Measurements from ENCODE around the gene E2F1. TPM values are rescaled to one million over a fixed set of nuclear protein-coding genes. Genes with fewer than 3 reads are reported as not detected.

Gene E2F1
- polyA plus RNA-seq, 1 experiment, result 2.6 TPM

DNA sequence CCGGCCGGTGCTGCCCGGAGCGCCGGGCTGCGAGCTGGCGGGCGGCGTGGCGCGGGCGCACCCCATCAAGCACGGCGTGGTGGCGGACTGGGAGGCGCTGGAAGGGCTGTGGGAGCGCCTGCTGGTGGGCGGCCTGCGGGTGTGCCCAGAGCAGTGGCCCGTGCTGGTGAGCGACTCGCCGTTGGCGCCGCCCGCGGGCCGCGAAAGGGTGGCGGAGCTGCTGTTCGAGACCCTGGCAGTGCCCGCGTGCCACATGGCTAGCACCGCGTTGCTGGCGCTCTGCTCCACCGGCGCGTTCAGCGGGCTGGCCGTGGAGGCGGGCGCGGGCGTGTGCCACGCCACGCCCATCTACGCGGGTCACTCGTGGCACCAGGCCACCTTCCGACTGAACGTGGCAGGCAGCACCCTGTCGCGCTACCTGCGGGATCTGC, 18.9 kb downstream of the E2F1 start:
- H3K27ac ChIP-seq (ENCODE audit: low read depth, low read length), result peak overlapping the region; percentile 21
- no peak for DNase-seq (ENCODE audit: low read depth, low spot score)

DNA sequence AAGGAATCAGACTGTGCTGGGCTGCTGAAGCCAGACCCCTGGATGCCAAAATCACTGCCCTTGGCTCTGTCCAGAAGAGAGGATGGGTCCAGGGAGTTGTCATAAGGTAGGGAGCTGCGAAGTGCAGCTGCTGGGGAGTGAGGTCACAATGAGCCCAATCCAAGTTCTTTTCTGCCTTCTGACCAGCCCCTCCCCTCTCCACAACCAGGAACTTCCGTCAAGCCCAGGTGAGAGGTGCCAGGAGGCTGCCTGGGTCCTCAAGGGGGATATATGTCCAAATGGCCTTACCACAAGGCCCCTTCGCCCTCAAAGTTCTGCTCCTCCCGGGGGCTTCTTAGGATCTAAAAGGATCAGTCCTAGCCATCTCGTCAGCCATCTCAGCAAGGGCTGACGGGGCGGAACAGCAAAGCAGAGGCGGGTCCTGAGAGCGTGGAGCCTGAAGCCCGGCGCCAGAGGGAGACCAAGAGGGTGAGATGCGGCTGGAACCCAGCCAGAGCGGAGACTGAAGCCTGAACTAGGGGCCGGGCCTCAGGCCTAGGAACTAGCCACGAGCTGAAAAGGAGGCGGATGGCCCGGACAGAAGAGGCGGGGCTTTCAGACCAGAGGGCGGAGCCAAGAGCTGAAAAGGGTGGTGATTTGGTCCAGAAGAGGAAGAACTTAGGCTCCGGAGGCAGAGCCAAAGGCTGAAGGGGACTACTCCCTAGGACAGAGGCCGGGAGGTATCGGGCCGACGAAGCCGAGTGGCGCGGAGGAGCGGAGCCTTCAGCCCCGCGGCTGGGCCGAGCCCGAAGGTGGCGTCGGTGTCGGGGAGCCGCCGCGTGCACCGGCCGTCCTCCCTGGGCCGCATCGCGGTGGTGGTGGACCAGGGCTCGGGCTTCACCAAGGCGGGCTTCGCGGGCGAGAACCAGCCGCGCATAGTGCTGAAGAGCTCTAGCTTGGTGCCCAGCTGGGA, 19.6 kb downstream of the E2F1 start, which contains the start of gene ACTL10:
TSS of gene ACTL10 (plus strand) at position 651 of the 952 bp plus-strand sequence. CDS start 555 bp downstream, outside the sequence.
- Histone ChIP-seq H3K27ac (ENCODE audit: low read depth, low read length) (peak within 1 kb of the TSS; percentile 62), H3K27me3 (ENCODE audit: control insufficient read depth, insufficient read depth, low read length) (no peaks in the 10 kb centered on the region), H3K9me3 (ENCODE audit: control insufficient read depth, insufficient read depth, low read length) (no peaks in the 10 kb centered on the region), H3K4me3 (ENCODE audit: low read depth, low read length) (peak within 1 kb of the TSS; percentile 61)
- TF ChIP-seq, protein P1, sequence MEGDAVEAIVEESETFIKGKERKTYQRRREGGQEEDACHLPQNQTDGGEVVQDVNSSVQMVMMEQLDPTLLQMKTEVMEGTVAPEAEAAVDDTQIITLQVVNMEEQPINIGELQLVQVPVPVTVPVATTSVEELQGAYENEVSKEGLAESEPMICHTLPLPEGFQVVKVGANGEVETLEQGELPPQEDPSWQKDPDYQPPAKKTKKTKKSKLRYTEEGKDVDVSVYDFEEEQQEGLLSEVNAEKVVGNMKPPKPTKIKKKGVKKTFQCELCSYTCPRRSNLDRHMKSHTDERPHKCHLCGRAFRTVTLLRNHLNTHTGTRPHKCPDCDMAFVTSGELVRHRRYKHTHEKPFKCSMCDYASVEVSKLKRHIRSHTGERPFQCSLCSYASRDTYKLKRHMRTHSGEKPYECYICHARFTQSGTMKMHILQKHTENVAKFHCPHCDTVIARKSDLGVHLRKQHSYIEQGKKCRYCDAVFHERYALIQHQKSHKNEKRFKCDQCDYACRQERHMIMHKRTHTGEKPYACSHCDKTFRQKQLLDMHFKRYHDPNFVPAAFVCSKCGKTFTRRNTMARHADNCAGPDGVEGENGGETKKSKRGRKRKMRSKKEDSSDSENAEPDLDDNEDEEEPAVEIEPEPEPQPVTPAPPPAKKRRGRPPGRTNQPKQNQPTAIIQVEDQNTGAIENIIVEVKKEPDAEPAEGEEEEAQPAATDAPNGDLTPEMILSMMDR (IDR thresholded peaks at IDR 0.05; ENCODE audit: low read depth, low read length), result peak; percentile 52
- DNase-seq (ENCODE audit: low read depth, low spot score), result peak; percentile 95
- POLR2A ChIA-PET, result interaction anchor here (0.6 to 2.2 kb wide), 5 partner anchors 13 to 696 kb away, joined by 3 to 10 read pairs (median 4); partner anchors contain the start of genes CBFA2T2 and ITCH
- CTCF ChIA-PET, result interaction anchor here (1.2 to 1.8 kb wide), 5 partner anchors 13 to 464 kb away, joined by 3 to 7 read pairs (median 4); no protein-coding TSS in a partner anchor

More for the DNA sequence above, 18.9 kb downstream of the E2F1 start:
- TF ChIP-seq, protein P1 (IDR thresholded peaks at IDR 0.05; ENCODE audit: low read depth, low read length), result no peak
- POLR2A ChIA-PET, result interaction anchor here (0.6 to 2.2 kb wide), 6 partner anchors 14 to 696 kb away, joined by 3 to 10 read pairs (median 4); partner anchors contain the start of genes CBFA2T2 and ITCH
- H3K9me3 ChIP-seq (ENCODE audit: control insufficient read depth, insufficient read depth, low read length), result no peaks in the 10 kb centered on the region
- H3K27me3 ChIP-seq (ENCODE audit: control insufficient read depth, insufficient read depth, low read length), result no peaks in the 10 kb centered on the region
- peak overlapping the region; percentile 61 for H3K4me3 ChIP-seq (ENCODE audit: low read depth, low read length)
- CTCF ChIA-PET, result interaction anchor here (1.0 to 2.4 kb wide), 7 partner anchors 13 to 463 kb away, joined by 3 to 9 read pairs (median 4); no protein-coding TSS in a partner anchor

GRCh38 chr20:33664762-33665144, 21.4 kb downstream of the E2F1 start:
- POLR2A ChIA-PET, result interaction anchor here (0.5 to 2.3 kb wide), 3 partner anchors 11 to 148 kb away, joined by 3 to 10 read pairs (median 3); no protein-coding TSS in a partner anchor
- CTCF ChIA-PET, result interaction anchor here (0.5 to 0.6 kb wide), 2 partner anchors 119 to 454 kb away, joined by 3 read pairs; no protein-coding TSS in a partner anchor
- Histone ChIP-seq H3K27me3 (ENCODE audit: control insufficient read depth, insufficient read depth, low read length) (no peaks in the 10 kb centered on the region), H3K27ac (ENCODE audit: low read depth, low read length) (no peak overlapping the region), H3K9me3 (ENCODE audit: control insufficient read depth, insufficient read depth, low read length) (no peaks in the 10 kb centered on the region), H3K4me3 (ENCODE audit: low read depth, low read length) (no peak overlapping the region)
- TF ChIP-seq, protein P1 (IDR thresholded peaks at IDR 0.05; ENCODE audit: low read depth, low read length), result no peak
- no peak for DNase-seq (ENCODE audit: low read depth, low spot score)

DNA sequence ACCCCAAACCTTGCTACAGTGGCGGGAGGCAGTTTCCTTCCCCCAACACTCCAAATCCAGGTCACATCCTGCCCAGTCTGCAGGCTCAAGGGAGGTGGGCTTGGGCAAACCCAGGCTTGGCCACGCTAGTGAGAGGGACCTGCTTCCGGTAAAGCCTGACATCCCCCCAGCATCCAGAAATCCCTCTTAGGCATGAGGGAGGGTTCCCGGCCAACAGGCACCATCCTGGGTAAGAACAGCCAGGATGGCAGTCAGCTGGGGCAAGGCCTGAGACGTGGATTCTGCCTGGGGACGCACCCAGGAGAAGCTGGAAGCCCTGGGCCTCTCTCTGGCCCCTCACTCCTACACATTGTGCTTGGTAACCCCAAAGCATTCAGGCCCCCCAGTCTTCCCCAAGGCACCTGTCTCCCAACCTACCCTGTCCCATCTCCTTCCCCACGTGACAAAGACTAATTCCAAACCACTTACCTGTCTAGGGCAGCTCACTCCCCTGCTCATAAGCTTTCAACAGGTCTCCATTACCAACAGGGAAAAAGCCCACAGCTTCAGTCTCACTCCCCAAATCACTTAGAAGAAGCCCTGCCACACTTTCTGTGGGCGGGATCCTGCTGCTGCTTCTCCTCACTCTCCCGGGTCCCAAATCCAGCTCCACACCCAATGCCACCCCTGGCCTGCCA, 22.0 kb downstream of the E2F1 start:
- POLR2A ChIA-PET, result interaction anchor here (0.7 to 2.3 kb wide), 6 partner anchors 11 to 174 kb away, joined by 3 to 10 read pairs (median 4); partner anchors contain the start of genes CBFA2T2 and ZNF341
- no peak for DNase-seq (ENCODE audit: low read depth, low spot score)
- CTCF ChIA-PET, result interaction anchor here (0.5 to 2.2 kb wide), 3 partner anchors 10 to 455 kb away, joined by 3 to 13 read pairs (median 3); no protein-coding TSS in a partner anchor

More for the DNA sequence above, 22.0 kb downstream of the E2F1 start:
- Histone ChIP-seq H3K4me3 (ENCODE audit: low read depth, low read length) (peak overlapping the region; percentile 80), H3K9me3 (ENCODE audit: control insufficient read depth, insufficient read depth, low read length) (no peaks in the 10 kb centered on the region; the same call in 1 of the 2 replicates), H3K27ac (ENCODE audit: low read depth, low read length) (peak overlapping the region; percentile 80), H3K27me3 (ENCODE audit: control insufficient read depth, insufficient read depth, low read length) (no peaks in the 10 kb centered on the region)
- TF ChIP-seq, protein P1 (IDR thresholded peaks at IDR 0.05; ENCODE audit: low read depth, low read length), result no peak

All from AG04450 (cell line).